ENCODE results near the gene IL1F10.

- TF ChIP-seq POLR2AphosphoS5 (IDR thresholded peaks at IDR 0.05; ENCODE audit: low read depth) (no peak), REST (IDR thresholded peaks at IDR 0.05; ENCODE audit: insufficient replicate concordance, low read depth) (no peak), SPI1 (IDR thresholded peaks at IDR 0.05; ENCODE audit: borderline replicate concordance, low read depth) (no peak)
- TF ChIP-seq, protein P1, sequence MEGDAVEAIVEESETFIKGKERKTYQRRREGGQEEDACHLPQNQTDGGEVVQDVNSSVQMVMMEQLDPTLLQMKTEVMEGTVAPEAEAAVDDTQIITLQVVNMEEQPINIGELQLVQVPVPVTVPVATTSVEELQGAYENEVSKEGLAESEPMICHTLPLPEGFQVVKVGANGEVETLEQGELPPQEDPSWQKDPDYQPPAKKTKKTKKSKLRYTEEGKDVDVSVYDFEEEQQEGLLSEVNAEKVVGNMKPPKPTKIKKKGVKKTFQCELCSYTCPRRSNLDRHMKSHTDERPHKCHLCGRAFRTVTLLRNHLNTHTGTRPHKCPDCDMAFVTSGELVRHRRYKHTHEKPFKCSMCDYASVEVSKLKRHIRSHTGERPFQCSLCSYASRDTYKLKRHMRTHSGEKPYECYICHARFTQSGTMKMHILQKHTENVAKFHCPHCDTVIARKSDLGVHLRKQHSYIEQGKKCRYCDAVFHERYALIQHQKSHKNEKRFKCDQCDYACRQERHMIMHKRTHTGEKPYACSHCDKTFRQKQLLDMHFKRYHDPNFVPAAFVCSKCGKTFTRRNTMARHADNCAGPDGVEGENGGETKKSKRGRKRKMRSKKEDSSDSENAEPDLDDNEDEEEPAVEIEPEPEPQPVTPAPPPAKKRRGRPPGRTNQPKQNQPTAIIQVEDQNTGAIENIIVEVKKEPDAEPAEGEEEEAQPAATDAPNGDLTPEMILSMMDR (IDR thresholded peaks at IDR 0.05; ENCODE audit: insufficient read depth, low read length): no peak
Observed at GRCh38 chr2:113058411-113058994, 9.3 kb upstream of the IL1F10 start.

Data from HL-60 (cell line).